HepG2 (cell line): ENCODE measurements around the gene RER1. TPM values are rescaled to one million over a fixed set of nuclear protein-coding genes. Genes with fewer than 3 reads are reported as not detected.

Source experiments
- ATAC-seq: fragments of 200-7000 bp; cut with Tn5 transposase; 3 replicates; pipeline ENCODE4 v1.9.1; 2020; ENCODE audit warnings: mild to moderate bottlenecking, moderate library complexity
- BruUV-seq: library from RNA; stranded (reverse); fragments of 400-500 nt; replicated peaks from 2 replicates; lab custom pipeline; 2021; lab: Mats Ljungman, UMichigan
- CTCF ChIA-PET: fragments of 300-600 bp; formaldehyde crosslinking; extraction: SDS; loops from one replicate; lab custom pipeline; 2021; ENCODE audit warnings: low total read pairs, inconsistent platforms, low intra/inter-chr PET ratio; lab: Yijun Ruan, JAX
- POLR2A ChIA-PET: fragments of 350-600 bp; sonication (Branson Sonifier 250); formaldehyde crosslinking; loops from one replicate; lab custom pipeline; 2020; ENCODE audit warnings: antibody characterized with exemption, inconsistent platforms; lab: Yijun Ruan, JAX
- DNase-seq: peaks from one replicate; pipeline ENCODE4 v3.0.0-alpha.2; 2015; ENCODE audit warnings: low spot score
- FAIRE-seq: peaks from 3 replicates; lab custom pipeline; 2011; peaks lifted over from hg19 to GRCh38; lab: Jason Lieb, UNC
- H2AFZ ChIP-seq: one replicate; pipeline ENCODE4 v1.6.1; 2011; ENCODE audit warnings: low read length, inconsistent platforms
- H3K27ac ChIP-seq: fragments of 300-600 bp; 3 replicates; pipeline ENCODE4 v1.8.0; 2011; ENCODE audit warnings: mixed run types, mild to moderate bottlenecking, mixed read lengths, low read length, inconsistent platforms; ENCODE audit not compliant: insufficient read depth; ENCODE audit errors: extremely low read length
- H3K27me3 ChIP-seq, 2 experiments: fragments of 200-600 bp in 1 of 2; 2 replicates in 1 of 2; 3 replicates in 1 of 2; pipeline versions ENCODE4 v1.6.0 to v1.8.0; 2011; ENCODE audit warnings: low read length in 2 of 2, mild to moderate bottlenecking in 2 of 2, moderate library complexity in 2 of 2, inconsistent platforms in 1 of 2; ENCODE audit not compliant: insufficient read depth in 2 of 2, control insufficient read depth in 1 of 2
- H3K36me3 ChIP-seq, 2 experiments: fragments of 200-600 bp in 1 of 2; replicated peaks in 1 of 2; 2 replicates in 1 of 2; 3 replicates in 1 of 2; pipeline versions ENCODE4 v1.5.1 to v1.8.0; 2011; ENCODE audit warnings: low read length in 2 of 2, inconsistent platforms in 1 of 2; ENCODE audit not compliant: insufficient read depth in 2 of 2, control insufficient read depth in 1 of 2
- H3K4me1 ChIP-seq: 2 replicates; pipeline ENCODE4 v1.5.1; 2012; ENCODE audit warnings: low read length, inconsistent platforms; ENCODE audit not compliant: insufficient read depth
- H3K4me2 ChIP-seq: 2 replicates; pipeline ENCODE4 v1.6.0; 2011; ENCODE audit warnings: low read depth, low read length, inconsistent platforms
- H3K4me3 ChIP-seq, 3 experiments: fragments of 200-600 bp in 1 of 3; sonication (generic), shearing (Covaris generic) in 1 of 3; replicated peaks in 1 of 3; 2 replicates each; pipeline ENCODE4 v1.5.1; 2011 to 2016; ENCODE audit warnings: low read length in 3 of 3, inconsistent platforms in 2 of 3, low read depth in 2 of 3, mild to moderate bottlenecking in 2 of 3, control low read depth in 1 of 3, mixed read lengths in 1 of 3; ENCODE audit not compliant: insufficient read depth in 1 of 3
- H3K79me2 ChIP-seq: one replicate; pipeline ENCODE4 v1.6.1; 2011; ENCODE audit warnings: low read length, inconsistent platforms; ENCODE audit not compliant: insufficient read depth
- H3K9ac ChIP-seq: 2 replicates; pipeline ENCODE4 v1.6.0; 2011; ENCODE audit warnings: mild to moderate bottlenecking, low read depth, low read length, inconsistent platforms; ENCODE audit not compliant: insufficient read depth
- H3K9me3 ChIP-seq: 2 replicates; pipeline ENCODE4 v1.5.1; 2012; ENCODE audit warnings: mild to moderate bottlenecking, low read length
- H4K20me1 ChIP-seq: 2 replicates; pipeline ENCODE4 v1.6.0; 2011; ENCODE audit warnings: inconsistent platforms, mild to moderate bottlenecking, low read length, moderate library complexity; ENCODE audit not compliant: insufficient read depth
- NFE2L2 ChIP-seq: fragments of 150-350 bp; IDR thresholded peaks from 2 replicates; pipeline ENCODE4 v1.6.1; 2014; ENCODE audit warnings: low read length
- SNRNP70 ChIP-seq: fragments of 200-400 bp; formaldehyde crosslinking; IDR thresholded peaks from 2 replicates; pipeline ENCODE4 v1.6.1; 2017; ENCODE audit warnings: mild to moderate bottlenecking, low read depth, low read length, moderate library complexity
- TARDBP ChIP-seq: sonication (generic); formaldehyde crosslinking; IDR thresholded peaks from 2 replicates; pipeline ENCODE4 v1.8.0; 2022; ENCODE audit warnings: mild to moderate bottlenecking, missing genetic modification reagents
- TOE1 ChIP-seq: sonication (generic); formaldehyde crosslinking; IDR thresholded peaks from 2 replicates; pipeline ENCODE4 v1.4.0; 2020; ENCODE audit warnings: mild to moderate bottlenecking, missing genetic modification reagents
- ZBTB8A ChIP-seq: sonication (generic); formaldehyde crosslinking; IDR thresholded peaks from 2 replicates; pipeline ENCODE4 v1.4.0; 2020; ENCODE audit warnings: mild to moderate bottlenecking, low read depth, missing genetic modification reagents, borderline replicate concordance
- ZNF235 ChIP-seq: sonication (generic); formaldehyde crosslinking; IDR thresholded peaks from 2 replicates; pipeline ENCODE4 v1.8.1; 2023; ENCODE audit warnings: mild to moderate bottlenecking, missing genetic modification reagents, borderline replicate concordance
- ZNF326 ChIP-seq: sonication (generic); formaldehyde crosslinking; IDR thresholded peaks from 2 replicates; pipeline ENCODE4 v1.4.0; 2020; ENCODE audit warnings: missing genetic modification reagents, borderline replicate concordance
- ZNF431 ChIP-seq: sonication (generic); formaldehyde crosslinking; IDR thresholded peaks from 2 replicates; pipeline ENCODE4 v1.9.0; 2022; ENCODE audit warnings: missing genetic modification reagents, low read depth, mild to moderate bottlenecking, borderline replicate concordance
- ZNF484 ChIP-seq: sonication (generic); formaldehyde crosslinking; IDR thresholded peaks from 2 replicates; pipeline ENCODE4 v1.5.1; 2020; ENCODE audit warnings: mild to moderate bottlenecking, low read depth, missing genetic modification reagents, borderline replicate concordance
- ZNF724P ChIP-seq: sonication (generic); formaldehyde crosslinking; IDR thresholded peaks from 2 replicates; pipeline ENCODE4 v1.8.0; 2022; ENCODE audit warnings: missing genetic modification reagents, borderline replicate concordance
- ZNF749 ChIP-seq: sonication (generic); formaldehyde crosslinking; IDR thresholded peaks from 2 replicates; pipeline ENCODE4 v1.8.0; 2022; ENCODE audit warnings: mild to moderate bottlenecking, missing genetic modification reagents, moderate library complexity, borderline replicate concordance
- WGBS: methylation state at CpG from one replicate; pipeline ENCODE4 v1.1.6; 2017; ENCODE audit warnings: low lambda C conversion rate; 5-methylcytosine and 5-hydroxymethylcytosine counted together
- in situ Hi-C: cut with HindIII; loops from 2 replicates; pipeline ENCODE4 v1.10.0; 2017; ENCODE audit warnings: low pct_unique_long_range_greater_than_20kb; ENCODE audit not compliant: extremely low pct_ligation_motif_present
- intact Hi-C: fragments of 100-400 bp; cut with micrococcal nuclease; formaldehyde crosslinking; loops from one replicate; pipeline ENCODE4 v1.10.0; 2022; ENCODE audit not compliant: unreplicated experiment
- polyA plus RNA-seq, 8 experiments: library from polyadenylated mRNA; depleted of rRNA in 3 of 8; stranded (reverse) in 7 of 8; unstranded in 1 of 8; fragments of >200 nt; fragmentation: Illumina TruSeq in 4 of 8; extraction: Trizol in 4 of 8; gene quantifications; 2 replicates each; pipeline versions ENCODE4 v1.2.1 to v1.2.3, GENCODE V29; 2011 to 2016; ENCODE audit warnings: low read depth in 4 of 8, missing spikeins in 1 of 8, mixed read lengths in 1 of 8; ENCODE audit not compliant: insufficient read depth in 1 of 8
- total RNA-seq, 5 experiments: library from RNA; depleted of rRNA; stranded (reverse); fragments of >200 nt; fragmentation: Illumina TruSeq; extraction: Trizol; gene quantifications; 2 replicates each; pipeline ENCODE4 v1.2.3, GENCODE V29; 2016; ENCODE audit warnings: low read depth in 1 of 5
- TF ChIP-seq, protein P1 (sequence below): IDR thresholded peaks from 2 replicates; pipeline ENCODE4 v1.6.1; 2018; ENCODE audit warnings: missing genetic modification reagents, mild to moderate bottlenecking, missing compliant biosample characterization
- TF ChIP-seq, protein P2 (sequence below): sonication (generic); formaldehyde crosslinking; conservative IDR thresholded peaks from 2 replicates; pipeline ENCODE4 v1.8.0; 2022; ENCODE audit warnings: missing genetic modification reagents
- TF ChIP-seq, protein P3 (sequence below): IDR thresholded peaks from 2 replicates; pipeline ENCODE4 v1.6.1; 2016; ENCODE audit warnings: mild to moderate bottlenecking

The RER1 gene
- total and polyA plus RNA-seq, 2 of the 13 experiments (the other 11 are each of a cell fraction or from before 2014, with no cell fraction given) = 128 to 164 TPM

DNA sequence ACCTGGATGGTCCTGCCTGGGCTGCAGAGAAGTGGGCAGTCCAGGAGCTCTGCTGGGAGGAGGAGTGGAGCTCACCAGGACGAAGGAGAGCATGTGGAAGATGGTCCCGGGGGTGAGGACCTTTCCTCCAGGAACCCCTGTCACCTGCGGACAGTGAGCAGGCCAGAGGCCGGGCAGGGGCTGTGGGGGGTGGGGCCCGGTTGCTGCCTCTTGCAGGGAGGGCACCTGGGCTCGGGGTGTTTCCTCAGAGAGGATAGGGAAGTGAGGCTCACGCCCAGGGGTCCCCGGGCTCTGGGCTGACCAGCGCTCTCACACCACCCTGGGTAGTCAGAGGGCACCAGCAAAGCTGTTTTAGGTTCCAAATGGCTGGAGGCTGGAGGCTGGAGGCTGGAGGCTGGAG lies 43.5 kb downstream of the RER1 start:
- no peaks in the 10 kb centered on the region for H3K36me3 ChIP-seq
- peaks cover 2% of the 10 kb centered on the region; the same call in 1 of the 2 replicates for H3K9me3 ChIP-seq
- no peak overlapping the region for H3K4me3 ChIP-seq
- intact Hi-C loops = no loop called here
- no peak for TF ChIP-seq ZNF431 (CRISPR knock-in tag)
- no peak for TF ChIP-seq ZNF749 (CRISPR knock-in tag)
- TF ChIP-seq TOE1 (CRISPR knock-in tag) = no peak
- no peak for TF ChIP-seq ZNF326 (CRISPR knock-in tag)
- TF ChIP-seq ZNF235 = no peak
- no peak for TF ChIP-seq ZNF724P (CRISPR knock-in tag)
- TF ChIP-seq ZNF484 (CRISPR knock-in tag) = no peak
- TF ChIP-seq ZBTB8A (CRISPR knock-in tag) = no peak
- TF ChIP-seq, protein P1, sequence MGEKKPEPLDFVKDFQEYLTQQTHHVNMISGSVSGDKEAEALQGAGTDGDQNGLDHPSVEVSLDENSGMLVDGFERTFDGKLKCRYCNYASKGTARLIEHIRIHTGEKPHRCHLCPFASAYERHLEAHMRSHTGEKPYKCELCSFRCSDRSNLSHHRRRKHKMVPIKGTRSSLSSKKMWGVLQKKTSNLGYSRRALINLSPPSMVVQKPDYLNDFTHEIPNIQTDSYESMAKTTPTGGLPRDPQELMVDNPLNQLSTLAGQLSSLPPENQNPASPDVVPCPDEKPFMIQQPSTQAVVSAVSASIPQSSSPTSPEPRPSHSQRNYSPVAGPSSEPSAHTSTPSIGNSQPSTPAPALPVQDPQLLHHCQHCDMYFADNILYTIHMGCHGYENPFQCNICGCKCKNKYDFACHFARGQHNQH (CRISPR knock-in tag) = no peak
- no peak for TF ChIP-seq TARDBP (CRISPR knock-in tag)
- TF ChIP-seq, protein P2, sequence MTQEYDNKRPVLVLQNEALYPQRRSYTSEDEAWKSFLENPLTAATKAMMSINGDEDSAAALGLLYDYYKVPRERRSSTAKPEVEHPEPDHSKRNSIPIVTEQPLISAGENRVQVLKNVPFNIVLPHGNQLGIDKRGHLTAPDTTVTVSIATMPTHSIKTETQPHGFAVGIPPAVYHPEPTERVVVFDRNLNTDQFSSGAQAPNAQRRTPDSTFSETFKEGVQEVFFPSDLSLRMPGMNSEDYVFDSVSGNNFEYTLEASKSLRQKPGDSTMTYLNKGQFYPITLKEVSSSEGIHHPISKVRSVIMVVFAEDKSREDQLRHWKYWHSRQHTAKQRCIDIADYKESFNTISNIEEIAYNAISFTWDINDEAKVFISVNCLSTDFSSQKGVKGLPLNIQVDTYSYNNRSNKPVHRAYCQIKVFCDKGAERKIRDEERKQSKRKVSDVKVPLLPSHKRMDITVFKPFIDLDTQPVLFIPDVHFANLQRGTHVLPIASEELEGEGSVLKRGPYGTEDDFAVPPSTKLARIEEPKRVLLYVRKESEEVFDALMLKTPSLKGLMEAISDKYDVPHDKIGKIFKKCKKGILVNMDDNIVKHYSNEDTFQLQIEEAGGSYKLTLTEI (CRISPR knock-in tag) = no peak
- no peak for TF ChIP-seq SNRNP70
- no peak for TF ChIP-seq NFE2L2
- TF ChIP-seq, protein P3, sequence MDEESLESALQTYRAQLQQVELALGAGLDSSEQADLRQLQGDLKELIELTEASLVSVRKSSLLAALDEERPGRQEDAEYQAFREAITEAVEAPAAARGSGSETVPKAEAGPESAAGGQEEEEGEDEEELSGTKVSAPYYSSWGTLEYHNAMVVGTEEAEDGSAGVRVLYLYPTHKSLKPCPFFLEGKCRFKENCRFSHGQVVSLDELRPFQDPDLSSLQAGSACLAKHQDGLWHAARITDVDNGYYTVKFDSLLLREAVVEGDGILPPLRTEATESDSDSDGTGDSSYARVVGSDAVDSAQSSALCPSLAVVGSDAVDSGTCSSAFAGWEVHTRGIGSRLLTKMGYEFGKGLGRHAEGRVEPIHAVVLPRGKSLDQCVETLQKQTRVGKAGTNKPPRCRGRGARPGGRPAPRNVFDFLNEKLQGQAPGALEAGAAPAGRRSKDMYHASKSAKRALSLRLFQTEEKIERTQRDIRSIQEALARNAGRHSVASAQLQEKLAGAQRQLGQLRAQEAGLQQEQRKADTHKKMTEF (CRISPR knock-in tag) = no peak
- TF ChIP-seq, all 625 proteins: peak for 0
- Histone ChIP-seq H3K4me2 (no peak overlapping the region), H3K9ac (no peak overlapping the region), H2AFZ (no peak overlapping the region), H3K4me1 (no peaks in the 10 kb centered on the region), H4K20me1 (peaks cover 3% of the 10 kb centered on the region; the same call in 1 of the 2 replicates), H3K27ac (no peak overlapping the region), H3K27me3 (peaks cover 20 to 73% of the 10 kb centered on the region in 2 experiments), H3K79me2 (no peaks in the 10 kb centered on the region)
- POLR2A ChIA-PET = no interaction called here
- DNase-seq = no peak
- in situ Hi-C loops = no loop called here
- FAIRE-seq = no peak
- ATAC-seq = no peak
- BruUV-seq = no TSS peak
- WGBS = 0% methylated on average over 2 of the region's 9 CpGs
- CTCF ChIA-PET = no interaction called here
